Keratinocyte (primary cell): ENCODE results near the gene TSPAN7. TPM values are rescaled to one million over a fixed set of nuclear protein-coding genes. Genes with fewer than 3 reads are reported as not detected.

Source experiments
- DNase-seq: peaks from one replicate; pipeline ENCODE4 v3.0.0-alpha.2; 2011; ENCODE audit warnings: low read depth, missing footprints, low spot score
- FAIRE-seq: peaks from 2 replicates; lab custom pipeline; 2011; peaks lifted over from hg19 to GRCh38; lab: Jason Lieb, UNC
- H2AFZ ChIP-seq: 2 replicates; pipeline ENCODE4 v1.6.0; 2012; ENCODE audit warnings: low read length, control low read depth, inconsistent platforms; ENCODE audit not compliant: control insufficient read depth
- H3K27ac ChIP-seq: 2 replicates; pipeline ENCODE4 v1.5.1; 2011; ENCODE audit warnings: low read length; ENCODE audit not compliant: control insufficient read depth, insufficient read depth
- H3K27me3 ChIP-seq: 3 replicates; pipeline ENCODE4 v1.6.0; 2011; ENCODE audit warnings: low read length; ENCODE audit not compliant: control insufficient read depth, insufficient read depth; ENCODE audit errors: extremely low read depth
- H3K36me3 ChIP-seq, 2 experiments: 2 replicates in 1 of 2; 3 replicates in 1 of 2; pipeline ENCODE4 v1.5.1; 2011; ENCODE audit warnings: low read length in 2 of 2, mild to moderate bottlenecking in 1 of 2; ENCODE audit not compliant: control insufficient read depth in 2 of 2, insufficient read depth in 2 of 2; ENCODE audit errors: extremely low read depth in 1 of 2
- H3K4me1 ChIP-seq: 3 replicates; pipeline ENCODE4 v1.5.1; 2011; ENCODE audit warnings: low read length; ENCODE audit not compliant: control insufficient read depth, insufficient read depth; ENCODE audit errors: extremely low read depth
- H3K4me2 ChIP-seq: 3 replicates; pipeline ENCODE4 v1.6.0; 2011; ENCODE audit warnings: low read depth, low read length; ENCODE audit not compliant: control insufficient read depth, insufficient read depth; ENCODE audit errors: extremely low read depth
- H3K4me3 ChIP-seq, 3 experiments: fragments of 200-600 bp in 1 of 3; sonication (generic) in 1 of 3; 2 replicates in 2 of 3; 3 replicates in 1 of 3; pipeline ENCODE4 v1.5.1; 2011 to 2016; ENCODE audit warnings: low read length in 3 of 3, mild to moderate bottlenecking in 3 of 3, control low read depth in 2 of 3, inconsistent platforms in 1 of 3, low read depth in 1 of 3, mixed read lengths in 1 of 3, mixed run types in 1 of 3, moderate library complexity in 1 of 3; ENCODE audit not compliant: control insufficient read depth in 2 of 3, insufficient read depth in 2 of 3; ENCODE audit errors: extremely low read depth in 1 of 3
- H3K79me2 ChIP-seq: 2 replicates; pipeline ENCODE4 v1.6.0; 2012; ENCODE audit warnings: low read length; ENCODE audit not compliant: control insufficient read depth, insufficient read depth
- H3K9ac ChIP-seq: 3 replicates; pipeline ENCODE4 v1.6.0; 2011; ENCODE audit warnings: low read length; ENCODE audit not compliant: control insufficient read depth, insufficient read depth; ENCODE audit errors: extremely low read depth
- H3K9me1 ChIP-seq: 3 replicates; pipeline ENCODE4 v1.6.0; 2011; ENCODE audit warnings: low read length; ENCODE audit not compliant: control insufficient read depth, insufficient read depth; ENCODE audit errors: extremely low read depth
- H3K9me3 ChIP-seq: 2 replicates; pipeline ENCODE4 v1.5.1; 2012; ENCODE audit warnings: low read depth, low read length; ENCODE audit not compliant: control insufficient read depth
- H4K20me1 ChIP-seq: 3 replicates; pipeline ENCODE4 v1.6.0; 2011; ENCODE audit warnings: low read length; ENCODE audit not compliant: control insufficient read depth, insufficient read depth; ENCODE audit errors: extremely low read depth
- EZH2 ChIP-seq: IDR thresholded peaks from one replicate; pipeline ENCODE4 v1.6.1; 2012; ENCODE audit warnings: inconsistent platforms, mild to moderate bottlenecking, low read length, moderate library complexity
- dilution Hi-C: fragments of 300-500 bp; cut with MboI; formaldehyde crosslinking; loops from one replicate; pipeline ENCODE4 v1.7.0; 2020; ENCODE audit warnings: low sequenced_read_pairs; ENCODE audit not compliant: extremely low pct_ligation_motif_present
- polyA plus RNA-seq, 5 experiments: library from polyadenylated mRNA; depleted of rRNA in 3 of 5; stranded (reverse) in 3 of 5; stranded (forward) in 1 of 5; unstranded in 1 of 5; fragments of >200 nt; gene quantifications; 1 replicate in 1 of 5; 2 replicates in 3 of 5; 3 replicates in 1 of 5; pipeline versions ENCODE4 v1.2.1 to v1.2.3, GENCODE V29; 2011 to 2012; ENCODE audit warnings: missing spikeins in 2 of 5, low read depth in 1 of 5, low replicate concordance in 1 of 5
- TF ChIP-seq, protein P1 (sequence below), 3 experiments: IDR thresholded peaks in 1 of 3; conservative IDR thresholded peaks in 1 of 3; optimal IDR thresholded peaks in 1 of 3; 2 replicates in 2 of 3; 3 replicates in 1 of 3; pipeline versions ENCODE3 to v1.5.1; 2011; ENCODE audit warnings: low read length in 3 of 3, mild to moderate bottlenecking in 3 of 3, moderate library complexity in 2 of 3, control low read depth in 1 of 3, inconsistent platforms in 1 of 3; ENCODE audit not compliant: insufficient read depth in 2 of 3; ENCODE audit errors: extremely low read depth in 1 of 3

The TSPAN7 gene
- polyA plus RNA-seq, 1 donor (not counting 4 experiments of a cell fraction or from before 2014, with no cell fraction given), result 2.3 TPM

DNA sequence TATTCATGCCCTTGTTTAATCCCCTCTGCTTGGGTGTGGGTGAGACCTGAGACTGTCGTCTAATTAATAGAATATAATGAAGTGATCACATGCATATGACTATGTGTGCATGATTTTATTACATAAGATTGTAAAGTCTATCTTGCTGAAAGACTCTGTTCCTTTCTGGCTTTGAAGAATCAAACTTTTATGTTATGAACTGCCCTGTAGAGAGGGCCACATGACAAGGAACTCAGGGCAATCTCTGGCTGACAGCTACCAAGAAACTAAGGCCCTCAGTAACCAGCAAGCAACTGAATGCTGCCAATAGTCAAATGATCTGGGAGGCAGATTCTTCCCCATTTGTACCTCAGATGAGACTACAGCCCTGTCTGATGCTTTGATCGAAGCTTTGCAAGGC is 13.5 kb downstream of the TSPAN7 start:
- Histone ChIP-seq H3K9me1 (no peaks in the 10 kb centered on the region), H3K4me3 (no peak overlapping the region), H3K27me3 (no peaks in the 10 kb centered on the region), H3K4me1 (no peaks in the 10 kb centered on the region), H2AFZ (no peak overlapping the region), H3K27ac (no peak overlapping the region), H3K36me3 (no peaks in the 10 kb centered on the region), H3K9me3 (no peaks in the 10 kb centered on the region), H3K79me2 (no peaks in the 10 kb centered on the region), H4K20me1 (no peaks in the 10 kb centered on the region), H3K4me2 (no peak overlapping the region), H3K9ac (no peak overlapping the region)
- FAIRE-seq (no peak), DNase-seq (no peak)
- TF ChIP-seq, protein P1, sequence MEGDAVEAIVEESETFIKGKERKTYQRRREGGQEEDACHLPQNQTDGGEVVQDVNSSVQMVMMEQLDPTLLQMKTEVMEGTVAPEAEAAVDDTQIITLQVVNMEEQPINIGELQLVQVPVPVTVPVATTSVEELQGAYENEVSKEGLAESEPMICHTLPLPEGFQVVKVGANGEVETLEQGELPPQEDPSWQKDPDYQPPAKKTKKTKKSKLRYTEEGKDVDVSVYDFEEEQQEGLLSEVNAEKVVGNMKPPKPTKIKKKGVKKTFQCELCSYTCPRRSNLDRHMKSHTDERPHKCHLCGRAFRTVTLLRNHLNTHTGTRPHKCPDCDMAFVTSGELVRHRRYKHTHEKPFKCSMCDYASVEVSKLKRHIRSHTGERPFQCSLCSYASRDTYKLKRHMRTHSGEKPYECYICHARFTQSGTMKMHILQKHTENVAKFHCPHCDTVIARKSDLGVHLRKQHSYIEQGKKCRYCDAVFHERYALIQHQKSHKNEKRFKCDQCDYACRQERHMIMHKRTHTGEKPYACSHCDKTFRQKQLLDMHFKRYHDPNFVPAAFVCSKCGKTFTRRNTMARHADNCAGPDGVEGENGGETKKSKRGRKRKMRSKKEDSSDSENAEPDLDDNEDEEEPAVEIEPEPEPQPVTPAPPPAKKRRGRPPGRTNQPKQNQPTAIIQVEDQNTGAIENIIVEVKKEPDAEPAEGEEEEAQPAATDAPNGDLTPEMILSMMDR (optimal IDR thresholded peaks at IDR 0.05 in 1 of 3, IDR thresholded peaks at IDR 0.05 in 1 of 3, conservative IDR thresholded peaks at IDR 0.05 in 1 of 3; ENCODE audit: extremely low read depth in 1 of 3, insufficient read depth in 2 of 3, low read length in 3 of 3), result no peak
- no peak for TF ChIP-seq EZH2
- dilution Hi-C loops, result no loop called here

DNA sequence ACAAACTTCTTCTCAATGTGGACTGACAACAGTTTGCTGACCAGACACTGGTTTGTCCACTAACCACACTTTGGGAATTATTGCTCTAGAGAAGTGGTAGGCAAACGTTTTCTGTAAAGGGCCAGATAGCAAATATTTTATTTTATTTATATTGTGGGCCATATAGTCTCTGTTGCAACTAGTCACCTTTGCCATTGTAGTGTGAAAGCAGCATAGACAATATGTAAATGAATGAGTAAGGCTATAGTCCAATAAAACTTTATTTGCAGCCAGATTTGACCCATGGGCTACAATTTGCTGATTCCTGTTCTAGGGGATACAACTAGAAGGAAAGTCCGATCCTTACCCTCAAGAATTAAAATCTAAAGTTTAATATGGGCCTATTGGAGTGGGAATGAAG is 14.5 kb downstream of the TSPAN7 start:
- H3K9ac ChIP-seq, result no peak overlapping the region
- no peak overlapping the region for H3K27ac ChIP-seq
- no peaks in the 10 kb centered on the region for H3K9me1 ChIP-seq
- H3K4me3 ChIP-seq, result no peak overlapping the region
- H2AFZ ChIP-seq, result no peak overlapping the region
- no peaks in the 10 kb centered on the region for H4K20me1 ChIP-seq
- no peak for DNase-seq
- FAIRE-seq, result no peak
- no peaks in the 10 kb centered on the region for H3K79me2 ChIP-seq
- TF ChIP-seq, protein P1 (optimal IDR thresholded peaks at IDR 0.05 in 1 of 3, IDR thresholded peaks at IDR 0.05 in 1 of 3, conservative IDR thresholded peaks at IDR 0.05 in 1 of 3; ENCODE audit: extremely low read depth in 1 of 3, insufficient read depth in 2 of 3, low read length in 3 of 3), result no peak
- TF ChIP-seq EZH2, result no peak
- H3K4me1 ChIP-seq, result no peaks in the 10 kb centered on the region
- dilution Hi-C loops, result no loop called here
- no peaks in the 10 kb centered on the region for H3K36me3 ChIP-seq
- H3K27me3 ChIP-seq, result no peaks in the 10 kb centered on the region
- H3K4me2 ChIP-seq, result no peak overlapping the region
- H3K9me3 ChIP-seq, result no peaks in the 10 kb centered on the region
